ENCODE results near the gene CGB3.
A peak's percentile ranks its signal among the peaks of the same experiment; 100 is the strongest.
"Not testable (repeated sequence)": the region's sequence is repeated elsewhere in the genome, so short reads cannot be mapped to it uniquely, and the experiment has no call there.

CGB3 gene

GRCh38 chr19:49056101-49056901, 32.2 kb upstream of the CGB3 start:
- peak; percentile 41 for DNase-seq
- Histone ChIP-seq H3K4me3 (ENCODE audit: low read length) (peak overlapping the region; percentile 57), H3K27ac (ENCODE audit: low read length) (no peak overlapping the region)

DNA sequence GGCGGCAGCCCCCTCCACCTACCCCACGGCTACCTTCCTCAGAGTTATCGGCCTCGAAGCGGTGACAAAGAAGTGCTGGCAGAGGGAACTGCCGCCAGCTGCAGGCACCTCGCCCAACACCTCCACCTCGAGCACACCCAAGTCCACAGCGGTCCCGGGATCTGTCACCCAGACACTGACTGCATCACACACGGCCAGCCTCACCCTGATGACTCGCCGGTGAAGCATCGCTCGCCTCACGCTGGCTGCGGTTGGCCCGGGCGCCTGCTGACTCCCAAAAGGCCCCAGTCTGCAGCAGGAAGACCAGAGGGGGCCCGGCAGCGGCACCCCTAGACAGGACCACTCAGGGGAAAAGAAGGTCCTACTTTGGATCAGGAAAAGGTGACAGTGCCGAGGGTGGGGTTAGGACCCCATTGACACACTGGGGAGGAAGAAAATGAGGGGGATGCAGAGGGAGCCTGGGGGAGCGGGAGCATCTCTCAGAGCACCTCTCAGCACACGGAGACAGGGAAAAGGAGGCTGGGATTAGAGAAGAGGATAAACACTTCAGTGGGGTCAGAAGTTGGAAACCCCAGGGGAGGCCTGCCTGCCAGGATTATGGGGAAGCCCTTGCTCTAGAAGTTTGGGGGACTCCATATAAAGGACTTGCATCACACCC, 26.4 kb upstream of the CGB3 start:
- H3K4me3 ChIP-seq (ENCODE audit: low read length); H3K9me3 ChIP-seq (replicated peaks; ENCODE audit: insufficient read depth, low read length); H3K36me3 ChIP-seq (replicated peaks; ENCODE audit: insufficient read depth, low read length); H3K9ac ChIP-seq (ENCODE audit: low read length); H3K79me2 ChIP-seq (ENCODE audit: low read length); H3F3A ChIP-seq (ENCODE audit: insufficient read depth, low read length); H3K27ac ChIP-seq (ENCODE audit: low read length); H4K20me1 ChIP-seq (ENCODE audit: insufficient read depth, low read length); H3K4me1 ChIP-seq (ENCODE audit: low read length); H2AFZ ChIP-seq (ENCODE audit: low read length); H3K9me2 ChIP-seq (replicated peaks; ENCODE audit: insufficient read depth, low read length); DNase-seq; H3K4me2 ChIP-seq (ENCODE audit: low read depth, low read length): not testable (repeated sequence)
- H3K27me3 ChIP-seq (replicated peaks; ENCODE audit: insufficient read depth, low read length) = peaks cover 32% of the 10 kb centered on the region

More at GRCh38 chr19:49056101-49056901, 32.2 kb upstream of the CGB3 start:
- no peaks in the 10 kb centered on the region for H3K9me3 ChIP-seq (replicated peaks; ENCODE audit: insufficient read depth, low read length)
- peak overlapping the region; percentile 94 for H3K4me2 ChIP-seq (ENCODE audit: low read depth, low read length)
- H3K79me2 ChIP-seq (ENCODE audit: low read length) = no peaks in the 10 kb centered on the region
- peaks cover 64% of the 10 kb centered on the region for H3K27me3 ChIP-seq (replicated peaks; ENCODE audit: insufficient read depth, low read length)
- H3K36me3 ChIP-seq (replicated peaks; ENCODE audit: insufficient read depth, low read length) = no peaks in the 10 kb centered on the region
- no peaks in the 10 kb centered on the region for H3F3A ChIP-seq (ENCODE audit: insufficient read depth, low read length)
- no peaks in the 10 kb centered on the region for H3K9me2 ChIP-seq (replicated peaks; ENCODE audit: insufficient read depth, low read length)
- peak overlapping the region; percentile 67 for H2AFZ ChIP-seq (ENCODE audit: low read length)
- peak; percentile 11 for TF ChIP-seq CTCF (IDR thresholded peaks at IDR 0.05; ENCODE audit: low read length)
- TF ChIP-seq EZH2phosphoT487 (IDR thresholded peaks at IDR 0.05; ENCODE audit: low read length) = no peak
- no peak for TF ChIP-seq EZH2 (optimal IDR thresholded peaks at IDR 0.05; ENCODE audit: low read depth, low read length)
- H3K4me1 ChIP-seq (ENCODE audit: low read length) = peaks cover 9% of the 10 kb centered on the region
- no peaks in the 10 kb centered on the region for H4K20me1 ChIP-seq (ENCODE audit: insufficient read depth, low read length)
- H3K9ac ChIP-seq (ENCODE audit: low read length) = no peak overlapping the region; the same call in 1 of the 2 replicates

- not testable (repeated sequence) for H3K4me2 ChIP-seq (ENCODE audit: low read depth, low read length); H3K9me2 ChIP-seq (replicated peaks; ENCODE audit: insufficient read depth, low read length)
Measured at GRCh38 chr19:49049834-49050233, 25.7 kb upstream of the CGB3 start.

DNA sequence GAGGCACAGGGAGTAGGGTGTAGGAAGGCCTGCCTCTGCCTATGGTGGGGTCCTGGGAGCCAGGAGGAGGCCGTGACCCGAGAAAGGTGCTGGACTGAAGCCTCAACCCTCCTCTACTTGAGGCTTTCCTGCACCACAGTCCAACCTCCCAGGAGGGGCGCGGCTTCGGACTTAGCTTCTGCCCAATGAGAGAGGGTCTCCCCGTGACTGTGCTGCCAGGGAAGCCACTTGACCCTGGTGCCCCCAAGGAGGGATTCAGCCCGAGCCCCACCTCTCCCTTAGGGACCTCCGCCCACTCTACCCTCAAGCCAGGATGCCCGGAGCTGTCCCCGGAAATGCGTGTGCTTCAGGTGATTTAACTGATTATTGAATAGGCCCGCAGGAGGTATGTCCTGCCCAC, 24.9 kb upstream of the CGB3 start, which contains the start of gene CGB8:
TSS of gene CGB8 (minus strand) at position 101 of the 400 bp plus-strand sequence. CDS start 372 bp downstream, outside the sequence.
- not testable (repeated sequence) for H3K27ac ChIP-seq (ENCODE audit: low read length); H4K20me1 ChIP-seq (ENCODE audit: insufficient read depth, low read length); H3K79me2 ChIP-seq (ENCODE audit: low read length); DNase-seq; H3K4me3 ChIP-seq (ENCODE audit: low read length); H3F3A ChIP-seq (ENCODE audit: insufficient read depth, low read length); H2AFZ ChIP-seq (ENCODE audit: low read length); H3K9me2 ChIP-seq (replicated peaks; ENCODE audit: insufficient read depth, low read length); H3K36me3 ChIP-seq (replicated peaks; ENCODE audit: insufficient read depth, low read length); H3K9ac ChIP-seq (ENCODE audit: low read length); H3K4me2 ChIP-seq (ENCODE audit: low read depth, low read length); H3K9me3 ChIP-seq (replicated peaks; ENCODE audit: insufficient read depth, low read length); H3K4me1 ChIP-seq (ENCODE audit: low read length)
- H3K27me3 ChIP-seq (replicated peaks; ENCODE audit: insufficient read depth, low read length) = peaks cover 25% of the 10 kb centered on the region

More at GRCh38 chr19:49049834-49050233, 25.7 kb upstream of the CGB3 start:
- not testable (repeated sequence) for H2AFZ ChIP-seq (ENCODE audit: low read length); H3K9ac ChIP-seq (ENCODE audit: low read length); H3K4me3 ChIP-seq (ENCODE audit: low read length); H3F3A ChIP-seq (ENCODE audit: insufficient read depth, low read length); DNase-seq; H3K9me3 ChIP-seq (replicated peaks; ENCODE audit: insufficient read depth, low read length); H3K4me1 ChIP-seq (ENCODE audit: low read length); H3K36me3 ChIP-seq (replicated peaks; ENCODE audit: insufficient read depth, low read length); H3K79me2 ChIP-seq (ENCODE audit: low read length); H4K20me1 ChIP-seq (ENCODE audit: insufficient read depth, low read length); H3K27ac ChIP-seq (ENCODE audit: low read length)
- peaks cover 25% of the 10 kb centered on the region for H3K27me3 ChIP-seq (replicated peaks; ENCODE audit: insufficient read depth, low read length)

GRCh38 chr19:49043548-49043947, 19.4 kb upstream of the CGB3 start, which contains the start of gene CGB5:
Gene CGB5, plus strand, starts transcription at chr19:49043848. Its CDS starts 362 bp downstream, at chr19:49044210.
- H3K27me3 ChIP-seq (replicated peaks; ENCODE audit: insufficient read depth, low read length) = peaks cover 27% of the 10 kb centered on the region
- H3K4me3 ChIP-seq (ENCODE audit: low read length); H3F3A ChIP-seq (ENCODE audit: insufficient read depth, low read length); H3K9me3 ChIP-seq (replicated peaks; ENCODE audit: insufficient read depth, low read length); H4K20me1 ChIP-seq (ENCODE audit: insufficient read depth, low read length); H3K9me2 ChIP-seq (replicated peaks; ENCODE audit: insufficient read depth, low read length); H3K4me1 ChIP-seq (ENCODE audit: low read length); H2AFZ ChIP-seq (ENCODE audit: low read length); H3K36me3 ChIP-seq (replicated peaks; ENCODE audit: insufficient read depth, low read length); H3K9ac ChIP-seq (ENCODE audit: low read length); H3K4me2 ChIP-seq (ENCODE audit: low read depth, low read length); DNase-seq; H3K79me2 ChIP-seq (ENCODE audit: low read length); H3K27ac ChIP-seq (ENCODE audit: low read length): not testable (repeated sequence)

GRCh38 chr19:49042666-49043065, 18.5 kb upstream of the CGB3 start:
- H3K36me3 ChIP-seq (replicated peaks; ENCODE audit: insufficient read depth, low read length); H3K9me3 ChIP-seq (replicated peaks; ENCODE audit: insufficient read depth, low read length); H2AFZ ChIP-seq (ENCODE audit: low read length); DNase-seq; H3F3A ChIP-seq (ENCODE audit: insufficient read depth, low read length); H3K79me2 ChIP-seq (ENCODE audit: low read length); H3K4me1 ChIP-seq (ENCODE audit: low read length); H3K27ac ChIP-seq (ENCODE audit: low read length); H4K20me1 ChIP-seq (ENCODE audit: insufficient read depth, low read length); H3K9ac ChIP-seq (ENCODE audit: low read length); H3K4me3 ChIP-seq (ENCODE audit: low read length); H3K4me2 ChIP-seq (ENCODE audit: low read depth, low read length); H3K9me2 ChIP-seq (replicated peaks; ENCODE audit: insufficient read depth, low read length): not testable (repeated sequence)
- H3K27me3 ChIP-seq (replicated peaks; ENCODE audit: insufficient read depth, low read length) = peaks cover 28% of the 10 kb centered on the region
